A549 (cell line): Measurements from ENCODE around the gene PRKG1.

Source experiments
- CHD4 ChIP-seq: fragments of 200-600 bp; sonication (generic); IDR thresholded peaks from 2 replicates; pipeline ENCODE4 v1.6.1; 2016; ENCODE audit warnings: antibody characterized with exemption, mild to moderate bottlenecking, borderline replicate concordance
- CTCF ChIP-seq: fragments of >200 bp; sonication (Bioruptor Twin); formaldehyde crosslinking; IDR thresholded peaks from 3 replicates; pipeline ENCODE4 v1.5.1; 2016
- HMGXB4 ChIP-seq: fragments of 250-450 bp; sonication (Bioruptor Pico); IDR thresholded peaks from 2 replicates; pipeline ENCODE4 v1.5.0; 2021; ENCODE audit warnings: mild to moderate bottlenecking, moderate library complexity, borderline replicate concordance
- HOXB13 ChIP-seq: fragments of 250-450 bp; sonication (Bioruptor Pico); IDR thresholded peaks from 2 replicates; pipeline ENCODE4 v1.5.0; 2020; ENCODE audit warnings: low read depth, mild to moderate bottlenecking, moderate library complexity
- MAFK ChIP-seq: fragments of 450-650 bp; IDR thresholded peaks from 2 replicates; pipeline ENCODE4 v1.6.1; 2014; ENCODE audit not compliant: partially characterized antibody
- NFE2L2 ChIP-seq: fragments of 150-350 bp; conservative IDR thresholded peaks from 2 replicates; pipeline ENCODE4 v1.6.1; 2014; ENCODE audit warnings: low read length
- POLR2A ChIP-seq: IDR thresholded peaks from 2 replicates; pipeline ENCODE4 v1.6.1; 2012; ENCODE audit warnings: mild to moderate bottlenecking, low read length
- REST ChIP-seq: fragments of 200-600 bp; sonication (generic); IDR thresholded peaks from 2 replicates; pipeline ENCODE4 v1.6.1; 2016; ENCODE audit warnings: antibody characterized with exemption, mild to moderate bottlenecking, moderate library complexity

- no peak for TF ChIP-seq NFE2L2
- no peak for TF ChIP-seq CHD4
- no peak for TF ChIP-seq CTCF
- no peak for TF ChIP-seq HMGXB4
- TF ChIP-seq POLR2A, result no peak
- no peak for TF ChIP-seq REST
- no peak for TF ChIP-seq HOXB13
- TF ChIP-seq MAFK, result no peak
Measured at GRCh38 chr10:52197098-52197497, 1122.8 kb downstream of the PRKG1 start.
